Measurements from ENCODE around the gene ABCD3. TPM values are rescaled to one million over a fixed set of nuclear protein-coding genes. Genes with fewer than 3 reads are reported as not detected.

Gene ABCD3
- polyA plus RNA-seq, 1 donor from 2014 or later, result 46.4 TPM

- no peak overlapping the region for H2AFZ ChIP-seq (ENCODE audit: low read depth, low read length)
- no peaks in the 10 kb centered on the region for H3K27me3 ChIP-seq (ENCODE audit: insufficient read depth, low read depth, low read length)
- H3K9me2 ChIP-seq (ENCODE audit: insufficient read depth, low read length), result no peaks in the 10 kb centered on the region
- no peak overlapping the region for H3K27ac ChIP-seq (ENCODE audit: low read length)
- H3K9ac ChIP-seq (ENCODE audit: low read length), result no peak overlapping the region
- TF ChIP-seq TAF1 (IDR thresholded peaks at IDR 0.05; ENCODE audit: low read depth), result no peak
- no peak for TF ChIP-seq EP300 (conservative IDR thresholded peaks at IDR 0.05; ENCODE audit: poor library complexity, severe bottlenecking)
- TF ChIP-seq SMC3 (conservative IDR thresholded peaks at IDR 0.05; ENCODE audit: poor library complexity), result no peak
- no peak for TF ChIP-seq POLR2AphosphoS5 (IDR thresholded peaks at IDR 0.05)
- TF ChIP-seq CTCF (IDR thresholded peaks at IDR 0.05; ENCODE audit: poor library complexity, severe bottlenecking), result no peak
- TF ChIP-seq EZH2 (IDR thresholded peaks at IDR 0.05; ENCODE audit: borderline replicate concordance, insufficient read depth, low read length, poor library complexity, severe bottlenecking), result no peak
- no peak for TF ChIP-seq REST (IDR thresholded peaks at IDR 0.05; ENCODE audit: borderline replicate concordance)
- no peaks in the 10 kb centered on the region for H3K9me3 ChIP-seq (ENCODE audit: low read length)
- no peak overlapping the region for H3K4me2 ChIP-seq (ENCODE audit: low read length)
- no peak overlapping the region for H3K4me3 ChIP-seq (ENCODE audit: low read length)
- H3F3A ChIP-seq (ENCODE audit: insufficient read depth, low read length, poor library complexity, severe bottlenecking), result no peaks in the 10 kb centered on the region
- no peaks in the 10 kb centered on the region for H3K79me2 ChIP-seq (replicated peaks; ENCODE audit: insufficient read depth, low read length)
- peaks cover 15% of the 10 kb centered on the region for H3K36me3 ChIP-seq (ENCODE audit: insufficient read depth, low read length)
- no peaks in the 10 kb centered on the region for H4K20me1 ChIP-seq (ENCODE audit: insufficient read depth)
Measured at GRCh38 chr1:94501935-94502334, 83.7 kb downstream of the ABCD3 start.

GRCh38 chr1:94503153-94503552 lies 85.0 kb downstream of the ABCD3 start:
- no peak overlapping the region for H3K4me3 ChIP-seq (ENCODE audit: low read length)
- H3K4me2 ChIP-seq (ENCODE audit: low read length), result no peak overlapping the region
- no peaks in the 10 kb centered on the region for H3F3A ChIP-seq (ENCODE audit: insufficient read depth, low read length, poor library complexity, severe bottlenecking)
- no peak overlapping the region for H3K9ac ChIP-seq (ENCODE audit: low read length)
- H3K27me3 ChIP-seq (ENCODE audit: insufficient read depth, low read depth, low read length), result no peaks in the 10 kb centered on the region
- H3K36me3 ChIP-seq (ENCODE audit: insufficient read depth, low read length), result peaks cover 15% of the 10 kb centered on the region
- no peak overlapping the region for H3K27ac ChIP-seq (ENCODE audit: low read length)
- no peaks in the 10 kb centered on the region for H3K79me2 ChIP-seq (replicated peaks; ENCODE audit: insufficient read depth, low read length)
- no peaks in the 10 kb centered on the region for H3K9me3 ChIP-seq (ENCODE audit: low read length)
- H4K20me1 ChIP-seq (ENCODE audit: insufficient read depth), result no peaks in the 10 kb centered on the region
- H3K9me2 ChIP-seq (ENCODE audit: insufficient read depth, low read length), result no peaks in the 10 kb centered on the region
- TF ChIP-seq POLR2AphosphoS5 (IDR thresholded peaks at IDR 0.05) (no peak), RAD21 (conservative IDR thresholded peaks at IDR 0.05) (no peak), SMC3 (conservative IDR thresholded peaks at IDR 0.05; ENCODE audit: poor library complexity) (no peak), EP300 (conservative IDR thresholded peaks at IDR 0.05; ENCODE audit: poor library complexity, severe bottlenecking) (no peak)
- H2AFZ ChIP-seq (ENCODE audit: low read depth, low read length), result no peak overlapping the region

GRCh38 chr1:94504601-94505000 lies 86.4 kb downstream of the ABCD3 start:
- Histone ChIP-seq H2AFZ (ENCODE audit: low read depth, low read length) (no peak overlapping the region), H3K27ac (ENCODE audit: low read length) (no peak overlapping the region), H4K20me1 (ENCODE audit: insufficient read depth) (no peaks in the 10 kb centered on the region), H3K4me3 (ENCODE audit: low read length) (no peak overlapping the region), H3K79me2 (replicated peaks; ENCODE audit: insufficient read depth, low read length) (no peaks in the 10 kb centered on the region), H3K27me3 (ENCODE audit: insufficient read depth, low read depth, low read length) (no peaks in the 10 kb centered on the region), H3K9me3 (ENCODE audit: low read length) (no peaks in the 10 kb centered on the region), H3K36me3 (ENCODE audit: insufficient read depth, low read length) (peaks cover 5% of the 10 kb centered on the region), H3K9me2 (ENCODE audit: insufficient read depth, low read length) (no peaks in the 10 kb centered on the region), H3F3A (ENCODE audit: insufficient read depth, low read length, poor library complexity, severe bottlenecking) (no peaks in the 10 kb centered on the region), H3K4me2 (ENCODE audit: low read length) (no peak overlapping the region), H3K9ac (ENCODE audit: low read length) (no peak overlapping the region)
- TF ChIP-seq POLR2AphosphoS5 (IDR thresholded peaks at IDR 0.05) (no peak), SMC3 (conservative IDR thresholded peaks at IDR 0.05; ENCODE audit: poor library complexity) (no peak), REST (IDR thresholded peaks at IDR 0.05; ENCODE audit: borderline replicate concordance) (no peak), TAF1 (IDR thresholded peaks at IDR 0.05; ENCODE audit: low read depth) (no peak), RAD21 (conservative IDR thresholded peaks at IDR 0.05) (no peak), EP300 (conservative IDR thresholded peaks at IDR 0.05; ENCODE audit: poor library complexity, severe bottlenecking) (no peak), CTCF (IDR thresholded peaks at IDR 0.05; ENCODE audit: poor library complexity, severe bottlenecking) (no peak), MXI1 (conservative IDR thresholded peaks at IDR 0.05; ENCODE audit: poor library complexity, severe bottlenecking) (no peak), EZH2 (IDR thresholded peaks at IDR 0.05; ENCODE audit: borderline replicate concordance, insufficient read depth, low read length, poor library complexity, severe bottlenecking) (no peak)
